Vagina (tissue), 2 donors: Measurements from ENCODE around the gene FAM78B.

Experiments
- CTCF ChIP-seq, 3 experiments: fragments of 450-650 bp in 2 of 3; fragments of 200-600 bp in 1 of 3; sonication (generic) in 1 of 3; IDR thresholded peaks; one replicate each; pipeline ENCODE4 v1.5.1; 2017 to 2019; ENCODE audit warnings: antibody characterized with exemption in 3 of 3, mild to moderate bottlenecking in 2 of 3, moderate library complexity in 2 of 3
- POLR2A ChIP-seq, 2 donors: fragments of 450-650 bp; IDR thresholded peaks; one replicate each; pipeline ENCODE4 v1.6.1; 2017; ENCODE audit warnings: antibody characterized with exemption in 2 of 2, mild to moderate bottlenecking in 2 of 2, moderate library complexity in 2 of 2

GRCh38 chr1:166112425-166112824, 54.4 kb downstream of the FAM78B start:
- no peak for TF ChIP-seq POLR2A (IDR thresholded peaks at IDR 0.05)
- no peak for TF ChIP-seq CTCF (IDR thresholded peaks at IDR 0.05)
